Measurements from ENCODE around the gene TMEM91.

Gene TMEM91

GRCh38 chr19:41433171-41433570 is 56.8 kb downstream of the TMEM91 start:
- DNase-seq (ENCODE audit: low read depth): no peak

Data from non-pigmented ciliary epithelial cell (primary cell).